Glutamatergic neuron (in vitro differentiated cells): ENCODE results near the gene LCA5. TPM values are rescaled to one million over a fixed set of nuclear protein-coding genes. Genes with fewer than 3 reads are reported as not detected.
"Not testable (repeated sequence)": the region's sequence is repeated elsewhere in the genome, so short reads cannot be mapped to it uniquely, and the experiment has no call there.

ENCODE experiments used
- DNase-seq: peaks from one replicate; pipeline ENCODE4 v3.0.0; 2022
- H3K27ac Mint-ChIP-seq: one replicate; pipeline ENCODE4 v1.8.0; 2020; ENCODE audit warnings: mild to moderate bottlenecking, mixed read lengths, inconsistent platforms; ENCODE audit not compliant: unreplicated experiment
- H3K27me3 Mint-ChIP-seq: one replicate; pipeline ENCODE4 v1.8.0; 2020; ENCODE audit warnings: mild to moderate bottlenecking, moderate library complexity, mixed read lengths, inconsistent platforms; ENCODE audit not compliant: unreplicated experiment
- H3K36me3 Mint-ChIP-seq: one replicate; pipeline ENCODE4 v1.8.0; 2020; ENCODE audit warnings: mild to moderate bottlenecking, mixed read lengths, inconsistent platforms; ENCODE audit not compliant: unreplicated experiment
- H3K4me1 Mint-ChIP-seq: one replicate; pipeline ENCODE4 v1.8.0; 2020; ENCODE audit warnings: mild to moderate bottlenecking, low read depth, mixed read lengths, inconsistent platforms; ENCODE audit not compliant: unreplicated experiment
- H3K4me3 Mint-ChIP-seq: one replicate; pipeline ENCODE4 v1.8.0; 2020; ENCODE audit warnings: mild to moderate bottlenecking, mixed read lengths, inconsistent platforms; ENCODE audit not compliant: unreplicated experiment
- H3K9me3 Mint-ChIP-seq: one replicate; pipeline ENCODE4 v1.8.0; 2020; ENCODE audit warnings: mild to moderate bottlenecking, moderate library complexity, mixed read lengths, inconsistent platforms; ENCODE audit not compliant: unreplicated experiment
- CTCF ChIP-seq: fragments of 200-600 bp; sonication (generic); IDR thresholded peaks from one replicate; pipeline ENCODE4 v1.5.0; 2021; ENCODE audit not compliant: partially characterized antibody, unreplicated experiment
- long read RNA-seq: library from polyadenylated mRNA; unstranded; transcript quantifications from one replicate; pipeline ENCODE4 v2.0.0, GENCODE V29; 2020; ENCODE audit not compliant: unreplicated experiment
- total RNA-seq: library from RNA; stranded (reverse); fragmentation: NEBNext Ultra II Directional; extraction: Animal tissue kit (Norgen Biotek cat#: 25700); gene quantifications from one replicate; pipeline ENCODE4 v1.2.1, GENCODE V29; 2021; ENCODE audit not compliant: unreplicated experiment

Gene LCA5
- 5.3 TPM for total RNA-seq
- long read RNA-seq, full-length matches to known transcripts = 1 of 5 reads
- long read RNA-seq, partial matches to known transcripts = 1 of 5 reads
- long read RNA-seq, other reads (novel, unspliced or antisense) = 3 of 5 reads

GRCh38 chr6:79536954-79537747, at the start of gene LCA5:
Gene LCA5, minus strand, starts transcription at chr6:79537430. Its CDS starts 18,536 bp downstream, at chr6:79518894.
- H3K27me3 Mint-ChIP-seq = peaks cover 2% of the 10 kb centered on the region
- no peak within 1 kb of the TSS for H3K4me3 Mint-ChIP-seq
- TF ChIP-seq CTCF = no peak
- H3K27ac Mint-ChIP-seq = no peak within 1 kb of the TSS
- H3K36me3 Mint-ChIP-seq = no peaks in the 10 kb centered on the region
- peak; percentile 92 for DNase-seq
- H3K4me1 Mint-ChIP-seq = peaks cover 3% of the 10 kb centered on the region
- no peaks in the 10 kb centered on the region for H3K9me3 Mint-ChIP-seq

- Mint-ChIP-seq H3K4me1 (no peaks in the 10 kb centered on the region), H3K27ac (no peak overlapping the region), H3K4me3 (no peak overlapping the region), H3K27me3 (no peaks in the 10 kb centered on the region), H3K9me3 (peaks cover 3% of the 10 kb centered on the region), H3K36me3 (peaks cover 2% of the 10 kb centered on the region)
- DNase-seq = no peak
- TF ChIP-seq CTCF = peak; percentile 81
These were observed 49.3 kb upstream of the LCA5 start for GRCh38 chr6:79586548-79586947.

- no peak for TF ChIP-seq CTCF
- Mint-ChIP-seq H3K9me3 (peaks cover 7% of the 10 kb centered on the region), H3K27me3 (peaks cover 2% of the 10 kb centered on the region), H3K27ac (no peak overlapping the region), H3K4me1 (no peaks in the 10 kb centered on the region), H3K36me3 (peaks cover 21% of the 10 kb centered on the region), H3K4me3 (no peak overlapping the region)
- no peak for DNase-seq
These were observed 47.1 kb upstream of the LCA5 start for GRCh38 chr6:79584332-79584731.

GRCh38 chr6:79577926-79578325, 40.7 kb upstream of the LCA5 start:
- H3K36me3 Mint-ChIP-seq = peaks cover 27% of the 10 kb centered on the region
- not testable (repeated sequence) for H3K27ac Mint-ChIP-seq, H3K27me3 Mint-ChIP-seq, H3K4me1 Mint-ChIP-seq, H3K9me3 Mint-ChIP-seq, H3K4me3 Mint-ChIP-seq, DNase-seq

- no peaks in the 10 kb centered on the region for H3K27me3 Mint-ChIP-seq
- TF ChIP-seq CTCF = no peak
- H3K36me3 Mint-ChIP-seq = peaks cover 8% of the 10 kb centered on the region
- peaks cover 11% of the 10 kb centered on the region for H3K4me1 Mint-ChIP-seq
- H3K4me3 Mint-ChIP-seq = no peak overlapping the region
- no peak for DNase-seq
- H3K9me3 Mint-ChIP-seq = no peaks in the 10 kb centered on the region
- no peak overlapping the region for H3K27ac Mint-ChIP-seq
These were observed 37.5 kb upstream of the LCA5 start for GRCh38 chr6:79574630-79575225.
